Measurements from ENCODE around the gene TMEM115.

DNA sequence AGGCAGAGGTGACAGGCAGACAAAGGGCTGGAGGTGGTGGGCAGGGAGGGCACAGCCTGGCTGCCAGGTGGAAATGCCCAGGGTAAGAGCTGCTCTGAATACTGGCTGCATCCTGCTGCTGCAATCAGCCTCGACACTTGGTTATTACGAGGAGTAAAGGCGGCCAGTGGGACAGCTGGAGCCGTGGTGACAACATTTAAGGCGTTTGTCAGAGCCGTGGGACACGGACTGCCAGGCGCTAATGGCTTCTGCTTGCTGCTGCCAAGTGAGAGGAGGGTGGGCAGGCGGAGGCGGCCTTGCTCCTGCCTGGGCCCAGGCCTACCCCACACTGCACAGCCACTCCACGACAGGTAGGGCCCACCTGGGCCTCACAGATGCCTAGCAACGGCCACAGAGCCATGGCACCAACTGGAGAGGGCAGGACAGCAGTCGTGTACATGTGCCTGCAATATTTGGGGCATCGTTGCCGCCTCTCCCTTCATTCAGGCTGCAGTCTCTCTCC, 49.2 kb upstream of the TMEM115 start:
- TF ChIP-seq, protein P1, sequence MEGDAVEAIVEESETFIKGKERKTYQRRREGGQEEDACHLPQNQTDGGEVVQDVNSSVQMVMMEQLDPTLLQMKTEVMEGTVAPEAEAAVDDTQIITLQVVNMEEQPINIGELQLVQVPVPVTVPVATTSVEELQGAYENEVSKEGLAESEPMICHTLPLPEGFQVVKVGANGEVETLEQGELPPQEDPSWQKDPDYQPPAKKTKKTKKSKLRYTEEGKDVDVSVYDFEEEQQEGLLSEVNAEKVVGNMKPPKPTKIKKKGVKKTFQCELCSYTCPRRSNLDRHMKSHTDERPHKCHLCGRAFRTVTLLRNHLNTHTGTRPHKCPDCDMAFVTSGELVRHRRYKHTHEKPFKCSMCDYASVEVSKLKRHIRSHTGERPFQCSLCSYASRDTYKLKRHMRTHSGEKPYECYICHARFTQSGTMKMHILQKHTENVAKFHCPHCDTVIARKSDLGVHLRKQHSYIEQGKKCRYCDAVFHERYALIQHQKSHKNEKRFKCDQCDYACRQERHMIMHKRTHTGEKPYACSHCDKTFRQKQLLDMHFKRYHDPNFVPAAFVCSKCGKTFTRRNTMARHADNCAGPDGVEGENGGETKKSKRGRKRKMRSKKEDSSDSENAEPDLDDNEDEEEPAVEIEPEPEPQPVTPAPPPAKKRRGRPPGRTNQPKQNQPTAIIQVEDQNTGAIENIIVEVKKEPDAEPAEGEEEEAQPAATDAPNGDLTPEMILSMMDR (conservative IDR thresholded peaks at IDR 0.05; ENCODE audit: low read depth, low read length) = no peak
- TF ChIP-seq EZH2 (IDR thresholded peaks at IDR 0.05; ENCODE audit: borderline replicate concordance, low read depth, low read length, poor library complexity, severe bottlenecking) = no peak
